HG03342 (cell line): Measurements from ENCODE around the gene TPD52L2.
A peak's percentile ranks its signal among the peaks of the same experiment; 100 is the strongest.
"Not testable (repeated sequence)": the region's sequence is repeated elsewhere in the genome, so short reads cannot be mapped to it uniquely, and the experiment has no call there.

Source experiments
- ATAC-seq: cut with Tn5 transposase; IDR thresholded peaks from one replicate; pipeline ENCODE4 v1.9.1; 2021; ENCODE audit warnings: mild to moderate bottlenecking, moderate library complexity; ENCODE audit not compliant: unreplicated experiment

TPD52L2 gene

GRCh38 chr20:63835021-63835858 is 29.8 kb upstream of the TPD52L2 start:
- no peak for ATAC-seq

DNA sequence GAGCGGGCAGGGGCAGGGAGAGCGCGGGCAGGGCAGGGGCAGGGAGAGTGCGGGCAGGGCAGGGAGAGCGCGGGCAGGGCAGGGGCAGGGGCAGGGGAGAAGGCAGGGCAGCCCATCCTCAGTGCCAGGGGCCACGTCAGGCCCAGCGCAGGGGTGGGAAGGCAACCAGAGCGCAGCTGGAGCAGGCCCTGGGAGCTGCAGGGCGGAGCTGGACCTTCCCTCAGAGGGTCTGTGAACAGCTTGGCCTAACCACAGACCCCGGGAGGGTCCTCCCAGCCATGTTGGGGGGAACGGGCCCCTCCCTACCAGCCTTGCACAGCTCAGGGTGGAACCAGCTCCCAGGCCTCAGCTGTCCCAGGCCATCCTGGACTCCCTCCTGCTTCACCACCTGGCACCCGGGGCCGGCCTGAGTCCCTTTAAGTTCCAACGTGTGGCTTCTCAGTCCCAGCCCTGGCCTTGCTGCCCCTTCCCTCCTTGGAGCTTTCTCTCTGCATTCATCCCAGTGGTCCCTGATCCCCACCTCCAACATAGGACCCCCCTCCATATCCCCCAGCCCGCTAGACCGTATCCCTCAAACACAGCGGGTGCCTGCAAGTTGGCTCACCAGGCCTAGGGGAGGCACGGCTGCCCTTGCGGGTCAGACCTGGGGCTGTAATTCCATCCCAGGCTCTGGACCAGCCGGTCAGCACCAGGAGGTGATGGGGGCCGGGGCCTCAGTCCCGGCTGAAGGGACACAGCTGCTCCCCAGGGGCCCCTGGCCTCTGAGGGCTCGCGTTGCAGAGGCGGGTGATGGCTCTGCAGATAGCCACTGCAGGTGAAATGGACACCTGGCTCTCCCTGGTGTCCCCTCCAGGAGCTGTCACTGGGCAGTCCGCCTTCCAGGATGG is 28.4 kb upstream of the TPD52L2 start:
- no peak for ATAC-seq

- ATAC-seq = no peak
Observed at GRCh38 chr20:63837479-63837878, 27.6 kb upstream of the TPD52L2 start.

- no peak for ATAC-seq
Observed at GRCh38 chr20:63839620-63840019, 25.4 kb upstream of the TPD52L2 start.

DNA sequence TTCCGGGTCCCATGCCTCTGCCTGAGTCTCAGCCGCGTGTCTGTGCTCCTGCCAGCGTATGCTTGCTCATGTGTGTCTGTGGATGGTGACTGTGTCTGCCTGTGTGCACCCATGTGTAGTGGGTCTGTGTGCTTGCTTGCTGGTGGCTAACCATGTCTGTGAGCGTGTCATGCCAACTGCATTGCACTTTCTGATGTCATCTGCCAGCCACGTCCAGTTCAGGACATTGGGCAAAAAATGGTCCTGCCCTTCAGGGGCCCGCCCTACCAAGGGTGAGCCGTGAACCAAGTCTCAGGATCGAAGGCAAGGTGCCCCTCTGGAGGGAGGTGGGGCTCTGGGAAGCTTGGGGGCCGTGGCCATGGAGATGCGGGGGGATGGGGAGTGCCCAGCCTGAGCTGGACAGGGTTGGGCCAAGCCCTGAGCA is 24.7 kb upstream of the TPD52L2 start:
- ATAC-seq = no peak

DNA sequence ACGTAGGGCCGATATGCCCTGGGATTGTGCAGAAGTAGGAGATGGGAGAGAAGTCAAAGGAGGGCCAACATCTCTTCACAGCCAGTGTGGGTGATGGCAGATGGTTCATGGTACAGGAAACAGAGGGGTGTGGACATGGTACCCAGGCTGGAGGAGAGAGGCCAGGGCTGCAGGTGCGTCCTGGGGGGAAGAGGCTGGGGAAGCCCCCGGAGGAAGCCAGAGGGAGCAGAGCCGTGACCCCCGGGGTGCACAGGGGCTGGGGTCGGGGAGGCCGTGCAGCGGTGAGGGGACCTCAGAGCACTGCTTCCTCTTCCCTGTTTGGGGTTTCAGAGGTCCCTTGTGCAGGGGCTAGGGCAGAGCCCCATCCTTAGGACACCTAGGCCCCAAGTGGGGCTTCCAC is 22.8 kb upstream of the TPD52L2 start:
- ATAC-seq = no peak

GRCh38 chr20:63843222-63843621 is 21.8 kb upstream of the TPD52L2 start:
- no peak for ATAC-seq

DNA sequence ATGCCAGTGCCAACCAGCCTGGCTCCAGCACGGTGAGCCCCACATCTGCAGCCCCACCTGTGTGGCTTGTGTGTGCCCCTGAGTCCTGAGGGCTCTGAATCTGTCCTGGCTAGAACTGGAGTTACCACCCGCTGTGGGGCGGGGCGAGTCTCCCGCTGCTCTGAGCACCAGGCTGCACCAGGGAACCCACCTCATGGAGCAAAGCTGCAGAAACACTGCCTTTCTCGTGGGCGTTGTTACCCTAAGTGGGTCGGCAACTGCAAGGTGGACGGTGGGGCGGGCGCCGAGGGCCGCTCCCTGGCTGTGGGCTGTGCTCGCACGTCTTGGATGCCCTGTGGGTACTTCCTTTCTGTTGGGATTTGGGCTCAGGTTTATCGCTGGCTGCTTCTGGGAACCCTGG is 21.3 kb upstream of the TPD52L2 start:
- no peak for ATAC-seq

DNA sequence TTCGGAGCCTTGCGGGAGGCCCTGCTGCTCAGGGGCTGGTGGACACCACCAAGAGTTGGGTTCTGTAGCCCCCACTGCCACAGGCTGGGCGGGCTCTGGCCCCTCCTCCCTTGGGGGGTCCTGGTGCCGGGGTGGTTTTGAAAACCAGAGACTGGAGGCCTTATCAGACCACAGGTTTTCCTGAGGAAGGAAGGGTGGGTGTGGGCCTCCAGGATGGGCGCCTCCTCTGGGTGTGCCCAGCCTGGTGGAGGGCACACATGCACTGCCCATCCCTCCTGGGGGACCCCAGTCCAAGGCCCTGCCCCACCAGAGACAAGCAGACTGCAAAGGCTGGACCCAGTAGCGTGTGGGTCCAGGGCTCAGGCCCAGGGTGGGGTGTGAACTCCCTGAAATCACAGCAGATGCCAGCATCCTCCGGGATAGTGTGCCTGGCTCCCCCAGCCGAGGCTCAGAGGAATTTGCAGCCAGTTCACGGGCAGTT is 20.5 kb upstream of the TPD52L2 start:
- ATAC-seq = no peak

- ATAC-seq = no peak
Observed at GRCh38 chr20:63846128-63846771, 18.8 kb upstream of the TPD52L2 start.

- no peak for ATAC-seq
Observed at GRCh38 chr20:63846888-63847236, 18.2 kb upstream of the TPD52L2 start.

DNA sequence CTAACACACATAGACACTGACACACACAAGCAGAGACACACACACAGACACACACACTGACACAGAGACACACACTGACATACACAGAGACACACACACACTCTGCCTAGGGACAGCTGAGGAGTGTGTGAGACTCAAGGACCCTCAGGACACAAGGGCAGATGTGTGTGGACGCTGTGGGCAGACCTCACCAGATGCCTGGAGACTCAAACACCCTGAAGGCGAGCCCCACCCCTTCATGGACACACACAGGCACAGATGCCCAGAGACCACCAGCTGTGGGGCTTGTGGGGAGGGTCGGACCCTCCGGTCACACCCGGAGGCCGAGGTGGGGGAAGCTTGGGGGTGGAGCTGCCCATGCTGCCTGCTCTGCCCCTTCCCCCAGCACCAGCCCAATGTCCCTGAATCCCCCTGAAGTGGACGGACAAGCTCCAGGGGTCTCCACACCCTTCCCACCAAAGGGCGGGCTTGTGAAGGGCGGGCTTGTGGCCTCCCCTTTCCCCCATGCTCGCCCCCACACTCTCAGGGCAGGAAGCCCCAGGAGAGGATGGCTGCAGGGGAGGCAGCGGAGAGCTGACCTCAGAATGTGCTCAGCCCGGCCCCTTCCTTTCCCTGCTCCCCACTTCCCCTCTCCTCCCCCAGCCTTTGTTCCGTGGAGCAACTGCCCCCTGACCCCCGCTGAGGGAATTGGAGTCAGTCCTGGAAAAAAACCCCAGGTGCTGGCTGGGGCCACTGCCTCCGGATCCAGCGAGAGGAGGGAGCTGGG is 17.6 kb upstream of the TPD52L2 start:
- no peak for ATAC-seq

DNA sequence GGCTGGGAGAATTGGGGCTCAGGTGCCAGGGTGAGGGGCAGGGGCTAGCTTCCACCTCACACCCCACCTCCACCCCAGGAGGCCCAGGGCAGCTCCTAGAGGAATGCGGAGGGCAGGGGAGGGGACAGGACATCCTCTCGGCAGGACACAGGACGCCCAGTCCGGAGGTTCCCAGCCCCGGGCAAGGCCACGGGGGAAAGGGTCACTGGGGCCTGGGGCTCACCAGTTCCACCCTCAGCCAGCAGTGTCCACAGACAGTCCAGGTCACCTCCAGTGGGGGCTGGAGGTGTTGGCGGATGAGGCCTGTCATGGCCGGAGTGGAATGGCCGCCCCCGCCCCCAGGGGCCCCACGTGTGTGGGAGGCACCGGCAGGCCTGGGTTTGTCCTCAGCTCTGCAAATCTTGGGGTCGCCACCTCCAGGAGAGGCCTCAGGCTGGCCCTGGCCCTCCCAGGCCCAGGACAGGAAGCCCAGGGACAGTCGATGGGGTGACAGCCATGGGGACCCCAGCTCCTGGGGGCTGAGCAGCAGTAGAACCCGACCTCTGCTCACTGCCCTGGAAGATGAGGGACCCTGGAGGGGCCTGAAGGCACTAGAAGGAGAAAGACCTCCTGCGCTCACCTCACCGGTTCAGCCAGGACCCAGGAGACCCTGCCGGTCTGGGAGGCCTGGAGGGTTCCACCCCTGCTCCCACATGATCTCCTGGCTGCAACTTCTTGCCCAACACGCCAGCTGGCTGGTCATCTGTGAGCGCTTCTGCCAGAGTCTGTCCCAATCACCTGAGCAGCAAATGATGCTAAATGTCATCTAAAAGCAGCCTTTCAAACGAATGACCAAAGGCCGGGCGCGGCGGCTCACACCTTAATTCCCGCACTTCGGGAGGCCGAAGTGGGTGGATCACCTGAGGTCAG is 16.8 kb upstream of the TPD52L2 start:
- no peak for ATAC-seq

DNA sequence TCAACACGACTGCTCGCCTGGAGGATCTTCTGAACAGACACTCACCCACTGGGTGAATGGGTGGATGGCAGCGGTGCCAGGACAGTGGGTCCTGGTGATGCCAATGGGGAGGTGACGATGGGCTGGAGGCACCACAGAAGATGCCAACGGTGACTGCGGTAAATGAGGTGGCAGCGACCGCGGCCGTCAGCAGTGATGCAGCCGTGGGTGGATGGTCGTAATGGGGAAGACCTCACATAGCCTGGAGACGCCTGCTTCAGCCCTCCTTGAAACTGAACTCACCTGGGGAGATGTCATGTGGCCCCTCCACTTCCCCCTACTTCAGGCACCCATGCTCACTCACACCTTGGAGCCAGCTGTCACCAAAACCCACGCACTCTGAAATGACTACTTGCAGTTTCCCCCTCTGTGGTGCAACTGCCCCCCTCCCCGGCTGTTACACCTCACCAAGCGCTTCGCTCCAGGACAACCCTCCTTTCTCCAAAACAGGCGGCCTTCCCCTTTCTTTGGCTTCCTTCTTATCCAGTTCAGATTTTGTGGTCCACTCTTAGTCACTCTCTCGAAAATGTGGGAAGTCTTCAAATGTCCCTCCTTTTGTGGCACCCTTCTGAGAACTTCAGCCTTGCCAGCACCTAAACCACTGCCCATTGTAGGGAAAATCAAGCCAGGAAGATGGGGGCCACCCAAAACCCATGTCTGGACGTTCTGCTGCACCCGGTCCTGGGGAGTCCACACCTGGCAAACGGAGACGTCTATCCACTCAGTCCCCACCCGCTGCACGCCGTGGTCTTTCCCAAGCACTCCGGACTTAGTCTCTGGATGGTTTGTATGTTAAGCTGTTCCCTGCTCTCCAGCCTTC is 14.2 kb upstream of the TPD52L2 start:
- peak; percentile 82 for ATAC-seq

DNA sequence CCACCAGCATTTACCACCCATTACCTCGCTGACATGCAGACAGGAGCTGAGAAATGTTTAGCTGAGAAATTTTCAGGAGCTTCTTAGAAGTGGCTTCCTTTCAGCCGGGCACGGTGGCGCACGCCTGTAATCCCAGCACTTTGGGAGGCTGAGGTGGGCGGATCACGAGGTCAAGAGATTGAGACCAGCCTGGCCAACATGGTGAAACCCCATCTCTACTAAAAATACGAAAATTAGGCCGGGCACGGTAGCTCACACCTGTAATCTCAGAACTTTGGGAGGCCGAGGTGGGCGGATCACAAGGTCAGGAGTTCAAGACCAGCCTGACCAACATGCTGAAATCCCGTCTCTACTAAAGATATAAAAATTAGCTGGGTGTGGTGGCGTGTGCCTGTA is 13.5 kb upstream of the TPD52L2 start:
- ATAC-seq = not testable (repeated sequence)

GRCh38 chr20:63853733-63854068 is 11.4 kb upstream of the TPD52L2 start:
- ATAC-seq = not testable (repeated sequence)

DNA sequence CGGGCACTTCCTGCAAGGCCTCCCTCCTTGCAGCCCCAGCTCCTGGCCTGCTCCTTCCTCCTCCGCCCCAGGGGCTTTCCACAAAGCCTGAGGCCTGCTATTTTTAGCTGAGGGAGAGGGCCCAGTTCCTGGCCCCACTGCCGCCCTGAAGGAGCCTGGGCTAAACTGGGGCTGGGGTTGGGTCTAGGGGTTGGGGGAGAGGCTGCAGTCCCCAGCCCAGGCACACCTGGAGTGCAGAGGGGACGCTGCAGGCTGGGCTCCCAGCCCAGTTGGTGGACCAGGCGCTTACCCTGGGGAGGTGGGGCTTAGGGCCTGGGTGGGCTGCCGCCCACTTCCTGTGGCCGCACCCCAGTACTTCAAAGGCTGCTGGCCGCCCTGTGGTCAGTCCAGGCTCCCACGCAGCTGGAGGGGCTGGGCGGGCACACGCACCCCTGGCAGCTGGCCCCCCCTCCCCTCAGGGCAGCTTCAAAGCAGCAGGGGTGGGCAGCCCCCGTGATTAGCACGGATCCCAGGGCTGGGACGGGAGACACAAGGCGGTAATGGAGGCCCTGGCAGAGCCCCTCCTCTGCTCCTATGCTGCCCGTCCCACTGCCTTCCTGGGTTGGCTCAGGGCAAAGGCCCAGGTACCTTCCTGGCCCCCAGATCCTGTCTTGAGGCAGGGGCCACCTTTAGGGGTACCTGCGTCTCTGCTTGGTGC is 10.9 kb upstream of the TPD52L2 start:
- ATAC-seq = no peak

DNA sequence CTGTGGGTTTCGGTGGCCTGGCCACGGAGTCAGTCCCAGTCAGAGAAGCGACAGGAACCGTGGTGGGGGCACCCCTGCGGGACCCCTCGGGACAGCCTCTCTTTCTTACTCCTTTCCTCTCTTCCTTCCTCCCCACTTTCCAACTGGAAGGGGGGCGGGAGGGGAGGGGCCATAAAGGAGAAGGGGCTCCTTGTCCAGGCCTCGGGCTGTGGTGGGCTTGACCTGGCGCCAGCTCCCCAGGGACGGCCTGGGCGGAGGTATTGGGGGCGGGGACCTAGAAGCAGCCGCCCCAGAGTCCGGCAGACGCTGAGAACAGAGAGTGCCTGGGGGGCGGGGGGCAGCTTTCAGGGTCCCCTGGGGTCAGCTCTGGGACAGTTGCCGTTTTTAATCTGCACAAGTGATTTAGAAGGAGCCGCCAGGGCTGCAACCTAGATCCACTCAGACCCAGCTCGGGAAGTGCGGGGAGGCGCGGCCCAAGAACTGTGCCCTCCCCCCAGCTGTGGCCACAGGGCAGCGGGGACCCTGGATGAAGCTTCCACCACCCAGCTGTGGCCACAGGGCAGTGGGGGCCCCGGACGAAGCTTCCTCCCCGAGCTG is 10.2 kb upstream of the TPD52L2 start:
- no peak for ATAC-seq
